Dedifferentiated amniotic fluid mesenchymal stem cell (primary cell): ENCODE measurements around the gene CHPF.

ENCODE experiments used
- DNase-seq: peaks from one replicate; pipeline ENCODE4 v3.0.0-alpha.2; 2016; ENCODE audit errors: extremely low spot score

CHPF gene

DNA sequence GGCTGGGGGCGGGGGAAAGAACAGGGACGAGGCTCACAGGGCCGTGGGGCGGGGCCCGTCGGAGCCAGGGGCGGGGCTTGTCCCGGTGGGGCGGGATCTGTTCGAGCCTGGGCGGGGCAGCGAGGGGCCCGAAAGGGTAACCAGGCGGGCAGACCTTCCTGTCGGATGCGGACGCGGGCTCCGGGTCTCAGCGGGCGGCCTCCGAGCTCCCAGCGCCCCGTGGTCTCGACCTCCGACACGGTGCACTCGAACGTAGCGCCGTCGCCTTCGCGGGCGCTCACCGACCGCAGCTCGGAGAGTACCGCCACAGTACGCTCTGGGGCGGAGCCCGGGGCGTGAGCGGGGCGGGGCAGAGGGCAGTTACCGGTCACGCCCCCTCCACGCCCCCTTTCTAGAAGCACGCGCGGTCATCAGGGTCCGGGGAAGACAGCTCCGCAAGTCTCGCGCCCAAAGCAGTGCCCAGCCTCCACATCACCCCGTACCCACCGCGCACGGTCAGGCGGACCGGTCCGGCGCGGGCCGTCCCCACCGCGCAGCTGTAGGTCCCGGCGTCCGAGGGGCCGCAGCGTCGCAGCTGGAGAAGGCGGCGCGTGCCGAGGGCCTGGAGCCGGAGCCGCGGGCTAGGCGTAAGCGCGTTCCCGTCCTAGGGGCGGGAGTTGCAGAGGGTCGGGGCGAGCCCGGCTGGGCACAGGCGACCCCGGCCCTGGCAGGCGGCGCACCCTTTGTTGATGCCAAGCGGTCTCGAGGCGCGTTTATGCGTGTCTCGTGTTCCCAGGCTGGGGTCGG is 9.0 kb upstream of the CHPF start:
- DNase-seq: peak; percentile 45

DNA sequence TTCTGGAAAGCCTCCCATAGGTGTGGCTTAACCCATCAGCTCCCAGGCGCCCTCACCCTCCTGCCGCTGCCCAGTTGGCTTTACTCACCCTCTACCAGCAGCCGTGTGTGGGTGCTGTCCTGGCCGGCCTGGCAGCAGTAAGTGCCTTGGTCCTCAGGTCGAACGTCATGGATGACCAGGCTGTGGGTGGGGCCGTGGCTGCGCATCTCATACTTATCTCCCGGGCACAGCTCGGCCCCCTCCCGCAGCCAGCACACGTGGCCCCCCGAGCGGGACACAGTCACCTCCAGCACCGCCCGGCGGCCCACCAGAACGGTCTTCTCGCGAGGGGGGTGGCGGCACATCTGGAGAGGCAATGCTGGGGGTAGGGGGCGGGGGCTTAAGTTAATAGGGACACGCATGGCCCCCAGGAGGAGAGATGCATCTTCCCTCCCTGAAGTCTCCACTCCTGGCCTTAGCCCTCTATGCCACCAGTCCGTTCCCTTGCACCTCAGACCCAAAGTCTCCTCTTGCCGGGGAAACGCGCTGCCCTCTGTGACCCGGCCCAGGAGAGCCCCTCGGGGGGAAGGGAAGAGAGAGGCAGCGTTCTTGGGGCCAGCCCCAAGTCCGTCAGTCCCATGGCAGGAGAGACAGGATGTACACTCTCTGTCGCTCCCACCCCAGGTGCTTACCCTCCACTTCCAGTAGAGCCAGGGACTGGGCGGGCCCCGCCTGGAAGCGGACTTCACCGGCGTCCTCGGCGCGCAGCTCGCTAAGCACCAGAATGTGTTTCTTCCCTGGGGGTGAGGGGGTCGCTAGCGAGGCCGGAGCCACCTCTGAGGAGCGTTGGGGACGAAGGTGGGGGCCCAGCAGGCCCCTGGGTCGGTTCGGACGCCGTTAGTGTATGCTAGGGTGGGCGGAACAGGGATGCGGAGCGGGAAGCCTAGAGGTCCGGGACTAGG is 8.1 kb upstream of the CHPF start:
- DNase-seq: no peak

DNA sequence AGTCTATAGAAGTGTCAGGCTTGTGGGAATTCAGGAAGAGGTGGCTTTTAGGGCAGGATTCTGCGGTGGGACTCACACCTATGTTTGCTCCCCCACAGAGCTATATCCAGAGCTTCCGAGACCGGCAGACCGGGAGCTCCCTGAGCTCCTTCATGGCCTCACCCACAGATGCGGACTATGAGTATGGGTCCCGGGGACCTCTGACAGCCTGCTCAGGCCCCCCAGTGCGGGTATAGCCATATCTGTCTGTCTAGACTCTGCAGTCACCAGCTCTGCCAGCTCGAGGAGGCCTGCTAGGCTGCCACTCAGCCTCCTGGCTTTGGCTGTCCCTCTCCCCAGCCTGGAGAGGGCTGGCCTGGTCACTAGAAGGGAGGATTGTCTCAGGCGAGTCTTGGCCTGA is 6.0 kb upstream of the CHPF start:
- no peak for DNase-seq

DNA sequence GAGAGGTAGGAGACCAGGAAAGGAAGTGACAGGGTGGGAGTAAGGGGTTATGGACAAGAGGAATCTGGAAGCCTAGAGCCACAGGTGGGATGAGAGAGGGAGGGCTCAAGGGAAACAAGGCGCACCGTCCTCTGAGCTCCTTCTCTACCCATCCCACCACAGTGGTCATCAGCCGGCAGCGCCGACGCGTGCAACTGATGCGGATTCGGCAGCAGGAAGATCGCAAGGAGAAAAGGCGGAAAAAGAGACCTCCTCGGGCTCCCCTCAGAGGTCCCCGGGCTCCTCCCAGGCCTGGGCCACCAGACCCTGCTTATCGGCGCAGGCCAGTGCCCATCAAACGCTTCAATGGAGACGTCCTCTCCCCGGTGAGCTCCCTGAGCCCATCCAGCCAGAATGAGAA is 5.4 kb upstream of the CHPF start:
- DNase-seq: no peak

DNA sequence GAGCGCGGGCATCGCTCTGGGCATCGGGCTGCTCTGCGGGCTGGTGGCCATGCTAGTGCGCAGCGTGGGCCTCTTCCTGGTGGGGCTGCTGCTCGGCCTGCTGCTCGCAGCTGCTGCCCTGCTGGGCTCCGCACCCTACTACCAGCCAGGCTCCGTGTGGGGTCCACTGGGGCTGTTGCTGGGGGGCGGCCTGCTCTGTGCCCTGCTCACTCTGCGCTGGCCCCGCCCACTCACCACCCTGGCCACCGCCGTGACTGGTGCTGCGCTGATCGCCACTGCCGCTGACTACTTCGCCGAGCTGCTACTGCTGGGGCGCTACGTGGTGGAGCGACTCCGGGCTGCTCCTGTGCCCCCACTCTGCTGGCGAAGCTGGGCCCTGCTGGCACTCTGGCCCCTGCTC is 4.0 kb upstream of the CHPF start:
- no peak for DNase-seq

DNA sequence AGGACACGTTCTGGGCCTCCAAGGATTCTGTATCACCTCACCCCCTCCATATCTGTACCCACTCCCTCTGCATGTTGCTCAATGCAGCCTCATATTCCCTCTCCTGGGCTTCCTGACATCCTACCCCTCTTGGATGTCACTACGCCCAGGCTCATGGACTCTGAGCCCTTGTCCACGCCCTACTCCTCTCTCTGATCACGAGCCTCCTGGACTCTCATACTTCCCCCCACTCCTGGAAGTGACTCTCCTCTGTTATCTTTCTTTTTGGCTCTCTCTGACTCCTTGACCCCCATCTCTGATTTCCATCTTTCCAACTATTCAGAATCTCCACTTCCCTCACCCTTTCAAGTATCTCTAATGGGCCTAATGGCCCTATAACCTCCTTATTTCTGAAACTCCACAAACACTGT is 2.3 kb upstream of the CHPF start:
- no peak for DNase-seq

DNA sequence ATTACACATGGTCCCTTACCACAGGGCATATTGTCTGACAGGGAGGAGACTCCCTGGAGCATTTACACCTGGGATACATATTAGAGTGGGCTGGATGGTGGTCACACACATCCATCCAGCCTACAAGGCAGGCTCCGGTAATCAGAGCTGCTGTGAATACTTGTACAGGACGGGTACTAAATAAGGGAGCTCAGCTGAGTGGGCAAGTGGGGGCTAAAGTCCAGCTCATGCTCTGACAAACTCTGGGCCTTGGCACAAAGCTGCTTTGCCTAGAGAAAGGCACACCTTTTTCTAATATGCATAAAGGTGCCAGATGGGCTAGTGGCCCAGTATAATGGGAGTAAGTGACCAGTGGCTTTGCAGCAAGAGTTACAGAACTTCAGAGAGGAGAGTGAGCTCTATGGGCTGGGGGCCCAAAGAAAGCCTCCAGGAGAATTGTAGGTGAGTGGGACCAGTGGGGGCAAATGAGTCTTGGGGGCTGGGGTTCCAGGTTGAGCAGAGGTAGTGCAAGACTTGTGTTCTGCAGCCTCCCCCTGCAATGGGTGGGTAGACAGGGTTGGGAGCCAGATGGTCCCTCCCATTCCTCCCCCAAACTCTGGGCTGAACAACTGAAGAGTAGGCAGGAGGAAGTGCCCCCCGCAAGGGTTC is 1.8 kb upstream of the CHPF start:
- DNase-seq: no peak

DNA sequence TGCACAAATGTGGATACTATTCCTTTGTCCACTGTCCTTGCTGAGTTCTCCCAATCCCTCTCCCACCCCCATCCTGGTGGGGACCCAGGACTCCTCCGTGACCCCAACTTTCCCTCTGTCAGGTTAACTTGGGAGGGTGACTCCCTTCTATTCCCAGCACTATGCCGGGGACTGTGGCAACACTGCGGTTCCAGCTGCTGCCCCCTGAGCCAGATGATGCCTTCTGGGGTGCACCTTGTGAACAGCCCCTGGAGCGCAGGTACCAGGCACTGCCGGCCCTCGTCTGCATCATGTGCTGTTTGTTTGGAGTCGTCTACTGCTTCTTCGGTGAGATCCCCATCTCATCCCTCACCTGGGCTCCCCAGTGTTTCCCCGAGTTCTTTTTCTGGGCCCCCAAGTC is 958 bp upstream of the CHPF start:
- no peak for DNase-seq

DNA sequence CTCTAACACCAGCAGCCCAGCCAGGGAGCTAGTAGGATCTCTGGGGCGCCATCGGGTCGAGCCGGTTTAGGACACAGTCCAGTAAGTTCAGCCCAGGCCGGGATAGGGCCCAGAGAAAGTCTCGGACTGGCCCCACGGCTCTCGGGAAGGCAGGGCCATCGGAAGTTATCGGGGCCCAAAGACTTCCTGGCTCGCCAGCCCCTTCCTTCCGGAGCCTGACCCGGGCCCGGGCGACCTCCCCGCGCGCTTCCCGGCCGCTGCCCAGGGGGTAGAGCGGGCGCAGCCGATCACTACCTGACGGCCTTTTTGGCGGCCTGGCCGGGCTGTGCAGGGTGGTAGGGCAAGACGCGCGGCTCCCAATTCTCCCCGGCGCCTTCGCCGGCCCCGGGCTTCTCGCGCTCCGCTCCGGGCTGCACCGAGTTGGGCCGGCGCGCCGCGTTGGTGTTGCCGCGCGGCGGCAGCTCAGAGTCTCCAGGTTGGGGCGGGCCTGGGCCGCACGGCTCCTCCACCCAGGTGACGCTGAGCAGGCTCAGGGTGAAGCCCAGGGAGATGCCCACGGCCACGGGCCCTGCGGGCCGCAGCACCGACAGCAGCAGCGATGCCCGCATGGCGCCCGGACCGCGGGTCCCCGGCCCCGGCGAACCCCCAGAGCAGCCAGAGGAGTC is 546 bp downstream of the CHPF start:
- peak; percentile 18 for DNase-seq

DNA sequence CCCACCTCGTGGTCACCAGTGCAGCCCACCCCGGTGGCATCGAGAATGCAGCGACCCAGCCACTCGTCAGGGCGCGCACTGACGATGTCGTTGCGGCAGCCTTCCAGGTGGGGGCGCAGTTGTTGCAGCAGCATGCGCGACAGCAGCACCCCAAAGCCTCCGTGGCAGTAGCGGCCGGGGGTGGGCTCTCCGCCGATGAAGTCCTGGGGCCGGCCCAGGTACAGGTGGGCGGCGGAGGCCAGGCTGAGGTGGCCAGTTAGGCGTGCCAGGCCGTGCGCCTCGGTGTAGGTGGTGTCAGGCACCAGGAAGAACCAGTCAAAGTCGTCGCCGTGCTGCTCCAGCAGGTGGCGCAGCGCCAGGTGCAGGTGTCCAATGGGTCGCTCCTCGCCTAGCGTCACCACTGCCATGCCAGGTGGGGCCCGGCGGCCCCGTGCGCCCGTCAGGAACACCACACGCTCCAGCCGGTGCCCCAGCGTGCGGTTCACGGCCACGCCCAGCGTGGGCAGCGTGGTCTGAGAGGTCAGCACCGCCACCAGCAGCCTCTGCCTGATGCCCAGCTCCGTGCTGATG is 1.9 kb downstream of the CHPF start:
- DNase-seq: no peak

DNA sequence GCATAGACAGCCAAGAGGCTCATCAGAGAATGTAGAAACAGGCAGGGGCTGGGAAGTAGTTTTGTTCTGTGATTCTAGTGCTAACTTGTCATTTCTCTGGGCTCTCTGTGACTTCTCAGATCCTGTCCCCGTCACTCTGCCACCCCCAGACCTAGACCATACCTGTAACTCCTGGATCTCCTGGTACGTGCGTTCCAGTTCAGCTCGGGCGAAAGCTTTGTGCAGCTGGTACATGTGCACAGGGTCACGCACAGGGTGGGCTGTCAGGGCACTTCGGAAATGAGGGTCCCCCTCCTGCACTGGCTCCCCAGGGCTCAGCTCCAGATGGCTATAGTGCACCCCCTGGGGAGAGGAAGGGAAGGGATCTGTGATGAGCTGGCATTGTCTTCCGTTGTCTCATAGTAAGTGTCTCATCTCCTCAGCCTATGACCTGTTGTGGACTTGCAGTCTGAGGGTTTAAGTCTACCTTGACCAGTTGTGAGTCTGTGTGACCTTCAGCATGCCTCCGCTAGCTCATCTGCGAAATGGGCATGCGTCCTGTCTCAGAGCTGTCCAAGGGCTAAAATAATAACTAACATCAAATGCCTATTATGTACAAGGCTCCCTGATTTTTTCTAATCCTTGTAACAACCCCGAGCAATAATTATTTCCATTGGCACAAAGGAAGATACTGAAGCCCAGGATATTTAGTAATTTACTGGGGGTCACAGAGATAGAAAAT is 2.7 kb downstream of the CHPF start:
- DNase-seq: no peak

DNA sequence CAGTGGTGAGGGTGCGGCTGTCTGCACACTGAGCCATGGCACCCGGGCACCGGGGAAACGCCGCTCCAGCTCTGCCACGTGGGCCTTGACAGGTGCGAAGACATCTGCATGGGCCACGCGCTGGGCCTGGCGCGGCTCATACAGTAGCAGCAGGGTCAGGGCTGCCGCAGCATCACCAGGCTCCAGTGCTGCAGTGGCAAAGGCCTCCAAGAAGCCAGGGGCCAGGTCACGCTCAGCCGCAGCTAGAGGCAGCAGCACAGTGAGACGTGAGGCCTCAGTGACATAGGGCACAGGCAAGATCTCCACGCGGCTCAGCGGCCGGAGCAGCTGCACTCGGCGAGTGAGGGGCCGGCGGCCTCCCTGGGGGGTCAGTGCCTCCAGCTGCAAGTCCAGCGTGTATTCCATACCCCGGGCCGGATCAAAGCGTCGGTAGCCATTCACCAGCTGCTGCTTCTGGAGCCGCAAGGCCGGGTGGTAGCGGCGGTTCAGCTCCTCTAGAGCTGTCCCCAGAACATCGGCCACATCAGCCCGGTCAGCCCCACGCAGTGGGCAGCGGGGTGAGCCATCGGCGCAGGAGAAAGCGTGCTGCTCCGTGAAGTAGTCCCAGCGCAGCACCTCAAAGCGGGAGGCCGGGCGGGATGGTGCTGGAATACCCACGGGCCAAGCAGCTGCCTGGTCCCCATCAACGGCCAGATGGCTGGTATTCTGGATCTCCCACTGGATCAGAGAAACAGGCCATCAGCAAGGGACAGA is 3.5 kb downstream of the CHPF start:
- no peak for DNase-seq

DNA sequence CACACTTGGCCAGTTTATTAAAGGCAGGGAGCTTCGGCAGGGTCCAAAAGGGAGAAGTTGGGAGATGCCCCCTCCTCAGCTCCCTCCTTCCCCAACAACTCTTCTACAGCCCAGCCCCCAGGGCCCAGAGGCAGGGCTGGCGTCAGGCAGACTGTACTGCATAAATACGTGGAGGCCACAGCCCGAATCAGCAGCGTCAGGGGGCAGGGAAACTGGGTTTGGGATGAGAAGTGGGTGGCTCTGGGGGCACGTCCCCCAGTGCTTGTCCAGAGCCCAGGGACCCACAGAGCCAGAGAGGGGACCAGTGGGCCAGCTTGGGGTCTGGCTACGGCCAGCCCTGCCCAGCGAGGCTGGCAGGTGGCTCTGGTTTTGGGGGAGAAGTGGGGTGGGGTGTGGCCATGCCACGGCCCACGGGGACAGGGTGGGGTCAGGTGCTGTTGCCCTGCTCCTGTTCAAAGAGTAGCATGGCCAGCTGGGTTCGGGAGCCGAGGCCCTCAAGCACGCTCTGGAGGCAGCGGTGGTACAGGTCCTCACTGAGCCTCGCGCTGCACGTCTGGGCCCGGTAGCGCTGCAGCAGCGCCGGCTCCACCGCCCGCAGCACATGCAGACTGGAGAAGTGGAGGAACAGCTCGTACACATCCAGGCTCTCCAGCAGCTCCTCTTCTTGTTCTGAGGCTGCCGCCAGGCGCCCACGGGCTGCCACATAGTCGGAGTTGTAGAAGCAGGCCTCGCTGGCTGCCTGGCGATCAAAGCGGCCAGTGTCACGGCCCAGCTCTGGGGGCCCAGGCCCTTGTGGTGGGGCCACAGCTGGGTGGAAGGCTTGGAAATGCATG is 4.4 kb downstream of the CHPF start:
- no peak for DNase-seq

DNA sequence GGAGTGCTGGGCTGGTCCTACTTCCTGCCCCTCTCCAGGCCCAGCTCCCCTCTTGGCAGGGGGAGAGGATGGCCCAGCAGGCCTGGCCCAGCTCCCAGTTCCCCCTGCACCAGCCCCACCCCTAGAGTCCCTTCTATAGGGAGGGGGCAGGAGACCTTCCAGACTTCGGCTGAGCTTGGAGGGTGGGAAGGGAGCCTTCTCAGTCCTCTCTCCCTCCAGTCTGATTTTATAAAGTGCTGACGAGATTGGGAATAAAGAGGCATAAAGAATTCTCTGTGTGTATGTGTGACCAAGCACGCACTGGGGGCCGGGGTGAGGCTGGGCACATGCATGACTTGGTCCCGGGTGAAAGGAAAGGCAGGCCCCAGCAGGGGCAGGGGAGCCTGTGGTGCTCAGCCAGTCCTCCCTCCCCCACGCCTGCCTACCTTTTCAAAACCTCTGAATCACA is 5.1 kb downstream of the CHPF start:
- no peak for DNase-seq

DNA sequence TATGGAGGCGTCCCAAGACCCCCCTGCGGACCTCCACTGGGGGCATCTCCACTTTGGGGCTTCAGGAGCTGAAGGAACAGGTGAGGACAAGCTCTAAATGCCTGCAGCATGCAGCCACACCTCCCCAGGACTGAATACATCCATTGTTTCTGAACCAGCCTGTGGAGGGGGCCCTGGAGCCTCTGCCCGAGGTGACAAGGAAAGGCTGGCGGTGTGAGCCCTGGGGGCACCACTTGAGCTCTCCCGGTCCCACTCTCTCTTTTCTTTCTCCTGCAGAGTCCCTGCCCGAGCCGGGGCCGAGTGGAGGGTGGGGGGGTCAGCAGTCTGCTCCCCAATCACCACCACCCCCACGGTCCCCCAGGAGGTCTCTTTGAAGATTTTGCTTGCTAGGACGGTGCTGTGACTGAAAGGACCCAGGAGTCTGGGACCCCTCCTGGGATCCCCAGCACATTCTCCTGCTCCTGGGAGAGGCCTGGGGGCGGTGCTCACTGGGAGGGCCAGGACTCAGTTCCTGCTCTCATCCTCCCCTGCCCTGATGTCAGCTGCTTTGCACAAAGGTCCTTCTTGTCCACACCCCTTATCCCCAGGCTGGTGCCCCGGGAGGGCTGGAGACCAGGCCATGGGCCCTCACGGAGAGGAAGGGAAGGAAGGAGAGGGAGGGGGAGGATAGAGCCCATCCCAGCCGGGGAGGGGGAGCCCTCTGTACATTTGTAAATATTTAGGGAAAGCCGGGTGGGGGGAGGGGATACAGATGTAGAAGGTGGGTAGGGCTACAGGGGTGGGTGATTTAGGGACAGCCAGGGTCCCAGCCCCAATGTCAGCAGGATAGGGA is 5.7 kb downstream of the CHPF start:
- no peak for DNase-seq

DNA sequence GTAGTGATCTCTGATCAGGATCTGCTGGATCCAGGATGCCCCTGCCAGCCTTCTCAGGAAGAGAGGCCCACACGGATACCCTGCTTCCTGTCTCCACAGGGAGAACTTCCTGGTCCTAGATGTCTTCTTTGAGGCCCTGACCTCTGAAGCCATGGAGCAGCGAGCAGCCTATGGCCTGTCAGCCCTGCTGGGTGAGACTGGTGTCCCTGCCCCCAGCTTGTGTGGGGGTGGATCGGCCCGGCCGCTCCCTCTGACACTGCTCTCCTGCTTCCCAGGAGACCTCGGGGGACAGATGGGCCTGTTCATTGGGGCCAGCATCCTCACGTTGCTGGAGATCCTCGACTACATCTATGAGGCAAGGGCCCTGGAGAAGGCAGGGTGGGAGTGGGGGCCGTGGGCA is 6.6 kb downstream of the CHPF start:
- no peak for DNase-seq

DNA sequence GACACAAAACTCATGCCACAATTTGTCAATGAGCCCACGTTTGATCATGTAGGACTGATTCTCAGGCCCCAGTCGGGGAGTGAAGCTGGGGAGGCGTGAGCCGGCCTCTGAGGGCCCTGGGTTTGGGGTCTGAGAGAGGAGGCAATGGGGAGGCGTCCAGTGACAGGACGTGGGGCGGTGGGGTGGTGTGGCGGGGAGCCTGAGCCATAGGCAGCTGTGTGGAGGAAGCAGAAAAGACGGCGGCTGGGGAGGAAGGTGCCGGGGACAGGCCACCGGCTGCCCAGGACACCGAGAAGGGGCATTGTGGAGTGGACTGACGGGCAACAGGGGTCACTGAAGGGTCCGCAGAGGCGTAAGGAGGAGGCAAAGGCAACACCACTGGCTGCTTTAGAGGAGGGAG is 7.2 kb downstream of the CHPF start:
- DNase-seq: no peak

DNA sequence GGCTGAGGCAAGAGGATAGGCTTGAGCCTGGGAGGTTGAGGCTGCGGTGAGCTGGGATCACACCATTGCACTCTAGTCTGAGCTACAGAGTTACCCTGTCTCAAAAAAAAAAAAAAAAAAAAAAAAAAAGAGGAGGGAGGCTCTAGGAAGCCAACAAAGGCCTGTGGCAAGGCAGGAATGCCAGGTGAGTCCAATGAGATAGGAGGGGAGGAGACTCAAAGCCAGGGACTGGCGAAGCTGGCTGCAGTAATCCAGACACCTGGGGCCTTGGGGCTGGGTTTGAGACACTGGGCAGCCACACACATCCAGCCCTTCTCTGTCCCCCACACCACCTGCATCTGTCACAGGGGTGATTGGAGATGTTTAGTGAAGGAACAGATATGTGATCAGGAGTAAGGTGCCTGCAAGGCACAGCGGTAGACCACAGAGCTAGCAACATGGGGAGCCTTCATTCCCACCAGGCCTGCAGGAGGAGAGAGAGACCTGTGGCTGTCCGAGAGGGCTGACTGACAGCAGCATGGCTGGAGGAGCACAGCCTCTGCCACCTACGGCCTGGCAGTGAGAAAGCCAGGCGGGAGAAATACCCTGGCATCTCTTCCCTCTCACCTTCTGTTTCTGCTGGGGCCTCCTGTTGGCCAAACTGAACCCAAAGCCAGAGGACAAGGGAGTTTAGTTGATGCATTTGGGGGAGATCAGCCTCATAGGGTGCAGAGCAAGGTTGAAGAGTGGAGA is 9.5 kb downstream of the CHPF start:
- no peak for DNase-seq
